ENCODE measurements around the gene BBIP1. TPM values are rescaled to one million over a fixed set of nuclear protein-coding genes. Genes with fewer than 3 reads are reported as not detected.

The BBIP1 gene
- total and polyA plus RNA-seq, 10 of the 15 experiments (the other 5 are each of a cell fraction or from before 2014, with no cell fraction given), result 13.8 to 40.8 (median 31.3) TPM

Other genes starting within 250 kb of the BBIP1 start
- 106 and 108 TPM in 2 replicates for gene PDCD4, start 47.3 kb downstream of the BBIP1 start, total RNA-seq (2014; rRNA removed)
- 168 and 179 TPM in 2 replicates for gene PDCD4, start 47.3 kb downstream of the BBIP1 start, total RNA-seq (2014; rRNA removed; fragmentation: Illumina TruSeq; extraction: Trizol)
- gene PDCD4, start 47.3 kb downstream of the BBIP1 start, total RNA-seq (2021), result 169 and 181 TPM in 2 replicates
- gene PDCD4, start 47.3 kb downstream of the BBIP1 start, polyA plus RNA-seq (2011; rRNA removed), result 189 and 280 TPM in 2 replicates
- gene PDCD4, start 47.3 kb downstream of the BBIP1 start, polyA plus RNA-seq (2014; fragmentation: Illumina TruSeq; extraction: Trizol), result 219 and 380 TPM in 2 replicates
- 100 to 1,000 TPM; 101 to 138 TPM for gene PDCD4, start 47.3 kb downstream of the BBIP1 start, polyA plus RNA-seq (2014; fragmentation: Nextera tagmentation; extraction: Ambion mirVana)
- 155 and 174 TPM in 2 replicates for gene PDCD4, start 47.3 kb downstream of the BBIP1 start, polyA plus RNA-seq (2014; rRNA removed)
- gene PDCD4, start 47.3 kb downstream of the BBIP1 start, polyA plus RNA-seq (2016; fragmentation: Nextera tagmentation; extraction: Ambion mirVana), result 100 to 1,000 TPM; 341 to 372 TPM
- gene SHOC2, start 424 bp upstream of the BBIP1 start, total RNA-seq (2014; rRNA removed), result 42.6 and 45.6 TPM in 2 replicates
- 42.7 and 43.9 TPM in 2 replicates for gene SHOC2, start 424 bp upstream of the BBIP1 start, total RNA-seq (2014; rRNA removed; fragmentation: Illumina TruSeq; extraction: Trizol)
- gene SHOC2, start 424 bp upstream of the BBIP1 start, total RNA-seq (2021), result 50.7 and 55.1 TPM in 2 replicates
- 34.2 and 51.1 TPM in 2 replicates for gene SHOC2, start 424 bp upstream of the BBIP1 start, polyA plus RNA-seq (2011; rRNA removed)
- 50.5 and 60.6 TPM in 2 replicates for gene SHOC2, start 424 bp upstream of the BBIP1 start, polyA plus RNA-seq (2014; fragmentation: Illumina TruSeq; extraction: Trizol)
- 10 to 100 TPM; 30.2 to 36.2 TPM for gene SHOC2, start 424 bp upstream of the BBIP1 start, polyA plus RNA-seq (2014; fragmentation: Nextera tagmentation; extraction: Ambion mirVana)
- gene SHOC2, start 424 bp upstream of the BBIP1 start, polyA plus RNA-seq (2014; rRNA removed), result 20.8 and 24.8 TPM in 2 replicates
- 10 to 100 TPM; 64.9 to 65.3 TPM for gene SHOC2, start 424 bp upstream of the BBIP1 start, polyA plus RNA-seq (2016; fragmentation: Nextera tagmentation; extraction: Ambion mirVana)
- not detected in 2 replicates for gene ADRA2A, start 157.8 kb upstream of the BBIP1 start, total RNA-seq (2014; rRNA removed)
- not detected in 2 replicates for gene ADRA2A, start 157.8 kb upstream of the BBIP1 start, total RNA-seq (2014; rRNA removed; fragmentation: Illumina TruSeq; extraction: Trizol)
- 0.08 TPM in 1 of 2 replicates, not detected in the other for gene ADRA2A, start 157.8 kb upstream of the BBIP1 start, total RNA-seq (2021)
- gene ADRA2A, start 157.8 kb upstream of the BBIP1 start, polyA plus RNA-seq (2011; rRNA removed), result not detected in 2 replicates
- not detected in 2 replicates for gene ADRA2A, start 157.8 kb upstream of the BBIP1 start, polyA plus RNA-seq (2014; fragmentation: Illumina TruSeq; extraction: Trizol)
- gene ADRA2A, start 157.8 kb upstream of the BBIP1 start, polyA plus RNA-seq (2014; fragmentation: Nextera tagmentation; extraction: Ambion mirVana), result not detected
- not detected in 2 replicates for gene ADRA2A, start 157.8 kb upstream of the BBIP1 start, polyA plus RNA-seq (2014; rRNA removed)
- not detected for gene ADRA2A, start 157.8 kb upstream of the BBIP1 start, polyA plus RNA-seq (2016; fragmentation: Nextera tagmentation; extraction: Ambion mirVana)

All from GM12878 (cell line).